ENCODE results near the gene SERTAD1.
"Not testable (repeated sequence)": the region's sequence is repeated elsewhere in the genome, so short reads cannot be mapped to it uniquely, and the experiment has no call there.

Gene SERTAD1

GRCh38 chr19:40460185-40460584, 34.4 kb upstream of the SERTAD1 start:
- no peak for TF ChIP-seq CTCF (IDR thresholded peaks at IDR 0.05; ENCODE audit: low read depth, low read length, missing control alignments)
- DNase-seq (ENCODE audit: low read depth) = no peak
- H3K4me3 ChIP-seq (ENCODE audit: low read depth, low read length) = no peak overlapping the region
- in situ Hi-C loops (cut with HindIII; ENCODE audit: low sequenced_read_pairs) = no loop called here

GRCh38 chr19:40458597-40458974, 32.8 kb upstream of the SERTAD1 start:
- no peak overlapping the region for H3K4me3 ChIP-seq (ENCODE audit: low read depth, low read length)
- in situ Hi-C loops (cut with HindIII; ENCODE audit: low sequenced_read_pairs) = no loop called here
- no peak for DNase-seq (ENCODE audit: low read depth)
- TF ChIP-seq CTCF (IDR thresholded peaks at IDR 0.05; ENCODE audit: low read depth, low read length, missing control alignments) = no peak

GRCh38 chr19:40457953-40458596, 32.3 kb upstream of the SERTAD1 start:
- in situ Hi-C loops (cut with HindIII; ENCODE audit: low sequenced_read_pairs) = no loop called here
- DNase-seq (ENCODE audit: low read depth) = no peak
- no peak overlapping the region for H3K4me3 ChIP-seq (ENCODE audit: low read depth, low read length)
- no peak for TF ChIP-seq CTCF (IDR thresholded peaks at IDR 0.05; ENCODE audit: low read depth, low read length, missing control alignments)

- no peak for DNase-seq (ENCODE audit: low read depth)
- in situ Hi-C loops (cut with HindIII; ENCODE audit: low sequenced_read_pairs) = no loop called here
- H3K4me3 ChIP-seq (ENCODE audit: low read depth, low read length) = no peak overlapping the region
- no peak for TF ChIP-seq CTCF (IDR thresholded peaks at IDR 0.05; ENCODE audit: low read depth, low read length, missing control alignments)
Observed at GRCh38 chr19:40457048-40457447, 31.3 kb upstream of the SERTAD1 start.

GRCh38 chr19:40453943-40454342, 28.2 kb upstream of the SERTAD1 start:
- in situ Hi-C loops (cut with HindIII; ENCODE audit: low sequenced_read_pairs); H3K4me3 ChIP-seq (ENCODE audit: low read depth, low read length); DNase-seq (ENCODE audit: low read depth): not testable (repeated sequence)

GRCh38 chr19:40453151-40453735, 27.5 kb upstream of the SERTAD1 start:
- no peak for TF ChIP-seq CTCF (IDR thresholded peaks at IDR 0.05; ENCODE audit: low read depth, low read length, missing control alignments)
- in situ Hi-C loops (cut with HindIII; ENCODE audit: low sequenced_read_pairs) = no loop called here
- H3K4me3 ChIP-seq (ENCODE audit: low read depth, low read length) = no peak overlapping the region
- no peak for DNase-seq (ENCODE audit: low read depth)

- TF ChIP-seq CTCF (IDR thresholded peaks at IDR 0.05; ENCODE audit: low read depth, low read length, missing control alignments) = no peak
- in situ Hi-C loops (cut with HindIII; ENCODE audit: low sequenced_read_pairs) = no loop called here
- no peak overlapping the region for H3K4me3 ChIP-seq (ENCODE audit: low read depth, low read length)
- no peak for DNase-seq (ENCODE audit: low read depth)
Observed at GRCh38 chr19:40452016-40452415, 26.2 kb upstream of the SERTAD1 start.

Data from astrocyte of the cerebellum (primary cell).